SU-DHL-6 (cell line): ENCODE data around the gene NXPH4.

Experiments used
- EZH2phosphoT487 ChIP-seq: fragments of 200-600 bp; sonication (generic), shearing (Covaris generic); conservative IDR thresholded peaks from 2 replicates; pipeline ENCODE4 v1.6.1; 2018; ENCODE audit warnings: mild to moderate bottlenecking, antibody characterized with exemption, low read length, moderate library complexity, mixed read lengths
- TF ChIP-seq, protein P1 (sequence below): fragments of 200-600 bp; sonication (generic); IDR thresholded peaks from one replicate; pipeline ENCODE4 v1.5.1; 2017; ENCODE audit warnings: antibody characterized with exemption, mild to moderate bottlenecking, low read length, moderate library complexity; ENCODE audit not compliant: insufficient read depth, poor library complexity, severe bottlenecking

GRCh38 chr12:57231276-57232021 lies 14.9 kb downstream of the NXPH4 start:
- TF ChIP-seq, protein P1, sequence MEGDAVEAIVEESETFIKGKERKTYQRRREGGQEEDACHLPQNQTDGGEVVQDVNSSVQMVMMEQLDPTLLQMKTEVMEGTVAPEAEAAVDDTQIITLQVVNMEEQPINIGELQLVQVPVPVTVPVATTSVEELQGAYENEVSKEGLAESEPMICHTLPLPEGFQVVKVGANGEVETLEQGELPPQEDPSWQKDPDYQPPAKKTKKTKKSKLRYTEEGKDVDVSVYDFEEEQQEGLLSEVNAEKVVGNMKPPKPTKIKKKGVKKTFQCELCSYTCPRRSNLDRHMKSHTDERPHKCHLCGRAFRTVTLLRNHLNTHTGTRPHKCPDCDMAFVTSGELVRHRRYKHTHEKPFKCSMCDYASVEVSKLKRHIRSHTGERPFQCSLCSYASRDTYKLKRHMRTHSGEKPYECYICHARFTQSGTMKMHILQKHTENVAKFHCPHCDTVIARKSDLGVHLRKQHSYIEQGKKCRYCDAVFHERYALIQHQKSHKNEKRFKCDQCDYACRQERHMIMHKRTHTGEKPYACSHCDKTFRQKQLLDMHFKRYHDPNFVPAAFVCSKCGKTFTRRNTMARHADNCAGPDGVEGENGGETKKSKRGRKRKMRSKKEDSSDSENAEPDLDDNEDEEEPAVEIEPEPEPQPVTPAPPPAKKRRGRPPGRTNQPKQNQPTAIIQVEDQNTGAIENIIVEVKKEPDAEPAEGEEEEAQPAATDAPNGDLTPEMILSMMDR = no peak
- no peak for TF ChIP-seq EZH2phosphoT487
